ENCODE data around the gene PLET1.

PLET1 gene

GRCh38 chr11:112277029-112277428 is 16.4 kb upstream of the PLET1 start:
- no peak for DNase-seq (ENCODE audit: low read depth)
- no peak overlapping the region for H3K4me3 ChIP-seq (ENCODE audit: low read depth, low read length)
- no peak for TF ChIP-seq CTCF (IDR thresholded peaks at IDR 0.05; ENCODE audit: low read depth, low read length, missing control alignments)

GRCh38 chr11:112274007-112274783 is 13.5 kb upstream of the PLET1 start:
- no peak overlapping the region for H3K4me3 ChIP-seq (ENCODE audit: low read depth, low read length)
- DNase-seq (ENCODE audit: low read depth) = no peak
- peak; percentile 6 for TF ChIP-seq CTCF (IDR thresholded peaks at IDR 0.05; ENCODE audit: low read depth, low read length, missing control alignments)

- no peak for DNase-seq (ENCODE audit: low read depth)
- no peak for TF ChIP-seq CTCF (IDR thresholded peaks at IDR 0.05; ENCODE audit: low read depth, low read length, missing control alignments)
- H3K4me3 ChIP-seq (ENCODE audit: low read depth, low read length) = no peak overlapping the region
Measured at GRCh38 chr11:112273066-112273465, 12.4 kb upstream of the PLET1 start.

GRCh38 chr11:112271242-112271641 is 10.6 kb upstream of the PLET1 start:
- no peak overlapping the region for H3K4me3 ChIP-seq (ENCODE audit: low read depth, low read length)
- DNase-seq (ENCODE audit: low read depth) = no peak
- no peak for TF ChIP-seq CTCF (IDR thresholded peaks at IDR 0.05; ENCODE audit: low read depth, low read length, missing control alignments)

- no peak overlapping the region for H3K4me3 ChIP-seq (ENCODE audit: low read depth, low read length)
- TF ChIP-seq CTCF (IDR thresholded peaks at IDR 0.05; ENCODE audit: low read depth, low read length, missing control alignments) = no peak
- DNase-seq (ENCODE audit: low read depth) = no peak
Measured at GRCh38 chr11:112270551-112271180, 10.0 kb upstream of the PLET1 start.

GRCh38 chr11:112269139-112269538 is 8.5 kb upstream of the PLET1 start:
- TF ChIP-seq CTCF (IDR thresholded peaks at IDR 0.05; ENCODE audit: low read depth, low read length, missing control alignments) = no peak
- no peak overlapping the region for H3K4me3 ChIP-seq (ENCODE audit: low read depth, low read length)
- DNase-seq (ENCODE audit: low read depth) = no peak
